Upper lobe of left lung (tissue), 4 donors: Measurements from ENCODE around the gene RINL.

Source experiments
- EP300 ChIP-seq, 4 donors: sonication (generic); formaldehyde crosslinking; IDR thresholded peaks; one replicate each; pipeline ENCODE4 v1.5.1; 2017; ENCODE audit warnings: antibody characterized with exemption in 4 of 4, control low read depth in 2 of 4
- POLR2A ChIP-seq, 4 donors: fragments of 450-650 bp; IDR thresholded peaks; one replicate each; pipeline ENCODE4 v1.5.1; 2016 to 2017; ENCODE audit warnings: antibody characterized with exemption in 4 of 4, mild to moderate bottlenecking in 2 of 4
- POLR2AphosphoS5 ChIP-seq, 2 donors: sonication (generic); formaldehyde crosslinking; IDR thresholded peaks; one replicate each; pipeline ENCODE4 v1.5.1; 2017; ENCODE audit warnings: antibody characterized with exemption in 2 of 2
- TF ChIP-seq, protein P1 (sequence below), 6 experiments: fragments of 450-650 bp in 4 of 6; fragments of 200-600 bp in 2 of 6; sonication (generic) in 2 of 6; IDR thresholded peaks; one replicate each; pipeline ENCODE4 v1.5.1; 2016 to 2019; ENCODE audit warnings: antibody characterized with exemption in 6 of 6

DNA sequence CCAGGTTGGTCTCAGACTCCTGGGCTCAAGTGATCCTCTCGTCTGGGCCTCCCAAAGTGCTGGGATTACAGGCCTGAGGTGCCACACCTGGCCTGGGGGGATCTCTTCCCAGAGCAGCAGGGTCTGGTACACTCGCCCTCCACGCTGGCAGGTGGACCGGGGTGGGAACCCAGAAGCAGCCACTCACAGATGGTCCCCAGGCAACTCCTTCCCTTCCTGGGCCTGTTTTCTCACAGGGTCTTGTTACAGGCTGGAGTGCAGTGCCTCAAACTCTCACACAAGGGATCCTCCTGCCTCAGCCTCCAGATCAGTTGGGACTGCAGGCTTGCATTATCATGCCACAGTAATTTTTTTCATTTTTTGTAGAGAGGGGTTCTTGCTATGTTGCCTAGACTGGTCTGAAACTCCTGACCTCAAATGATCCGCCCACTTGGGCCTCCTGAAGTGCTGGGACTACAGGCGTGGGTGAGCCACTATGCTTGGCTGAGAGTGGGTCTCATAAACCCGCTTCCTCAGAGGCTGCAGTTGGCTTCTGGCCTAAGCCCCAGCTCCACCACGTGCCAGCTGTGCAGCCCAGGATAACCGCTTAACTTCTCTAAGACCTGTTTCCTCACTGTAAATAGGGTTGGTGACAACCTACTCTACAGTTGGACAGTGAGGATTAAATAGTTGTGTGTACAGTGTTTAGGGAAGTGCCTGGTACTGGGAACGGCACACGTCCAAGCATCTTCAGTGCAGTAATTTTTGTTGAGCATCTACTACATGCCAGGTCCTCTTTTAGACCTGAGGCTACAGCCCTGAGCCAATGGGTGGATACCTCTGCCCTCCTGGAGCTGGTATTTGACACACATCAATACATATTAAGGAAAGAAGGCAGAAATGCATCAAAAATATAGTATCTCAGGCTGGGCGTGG, 34.8 kb upstream of the RINL start:
- TF ChIP-seq, protein P1, sequence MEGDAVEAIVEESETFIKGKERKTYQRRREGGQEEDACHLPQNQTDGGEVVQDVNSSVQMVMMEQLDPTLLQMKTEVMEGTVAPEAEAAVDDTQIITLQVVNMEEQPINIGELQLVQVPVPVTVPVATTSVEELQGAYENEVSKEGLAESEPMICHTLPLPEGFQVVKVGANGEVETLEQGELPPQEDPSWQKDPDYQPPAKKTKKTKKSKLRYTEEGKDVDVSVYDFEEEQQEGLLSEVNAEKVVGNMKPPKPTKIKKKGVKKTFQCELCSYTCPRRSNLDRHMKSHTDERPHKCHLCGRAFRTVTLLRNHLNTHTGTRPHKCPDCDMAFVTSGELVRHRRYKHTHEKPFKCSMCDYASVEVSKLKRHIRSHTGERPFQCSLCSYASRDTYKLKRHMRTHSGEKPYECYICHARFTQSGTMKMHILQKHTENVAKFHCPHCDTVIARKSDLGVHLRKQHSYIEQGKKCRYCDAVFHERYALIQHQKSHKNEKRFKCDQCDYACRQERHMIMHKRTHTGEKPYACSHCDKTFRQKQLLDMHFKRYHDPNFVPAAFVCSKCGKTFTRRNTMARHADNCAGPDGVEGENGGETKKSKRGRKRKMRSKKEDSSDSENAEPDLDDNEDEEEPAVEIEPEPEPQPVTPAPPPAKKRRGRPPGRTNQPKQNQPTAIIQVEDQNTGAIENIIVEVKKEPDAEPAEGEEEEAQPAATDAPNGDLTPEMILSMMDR (IDR thresholded peaks at IDR 0.05), result no peak
- TF ChIP-seq POLR2AphosphoS5 (IDR thresholded peaks at IDR 0.05) (no peak), EP300 (IDR thresholded peaks at IDR 0.05) (no peak), POLR2A (IDR thresholded peaks at IDR 0.05) (no peak)
